Measurements from ENCODE around the gene TMEM151A. TPM values are rescaled to one million over a fixed set of nuclear protein-coding genes. Genes with fewer than 3 reads are reported as not detected.

The TMEM151A gene
- total RNA-seq, 2 experiments from 2014 or later, result not detected

DNA sequence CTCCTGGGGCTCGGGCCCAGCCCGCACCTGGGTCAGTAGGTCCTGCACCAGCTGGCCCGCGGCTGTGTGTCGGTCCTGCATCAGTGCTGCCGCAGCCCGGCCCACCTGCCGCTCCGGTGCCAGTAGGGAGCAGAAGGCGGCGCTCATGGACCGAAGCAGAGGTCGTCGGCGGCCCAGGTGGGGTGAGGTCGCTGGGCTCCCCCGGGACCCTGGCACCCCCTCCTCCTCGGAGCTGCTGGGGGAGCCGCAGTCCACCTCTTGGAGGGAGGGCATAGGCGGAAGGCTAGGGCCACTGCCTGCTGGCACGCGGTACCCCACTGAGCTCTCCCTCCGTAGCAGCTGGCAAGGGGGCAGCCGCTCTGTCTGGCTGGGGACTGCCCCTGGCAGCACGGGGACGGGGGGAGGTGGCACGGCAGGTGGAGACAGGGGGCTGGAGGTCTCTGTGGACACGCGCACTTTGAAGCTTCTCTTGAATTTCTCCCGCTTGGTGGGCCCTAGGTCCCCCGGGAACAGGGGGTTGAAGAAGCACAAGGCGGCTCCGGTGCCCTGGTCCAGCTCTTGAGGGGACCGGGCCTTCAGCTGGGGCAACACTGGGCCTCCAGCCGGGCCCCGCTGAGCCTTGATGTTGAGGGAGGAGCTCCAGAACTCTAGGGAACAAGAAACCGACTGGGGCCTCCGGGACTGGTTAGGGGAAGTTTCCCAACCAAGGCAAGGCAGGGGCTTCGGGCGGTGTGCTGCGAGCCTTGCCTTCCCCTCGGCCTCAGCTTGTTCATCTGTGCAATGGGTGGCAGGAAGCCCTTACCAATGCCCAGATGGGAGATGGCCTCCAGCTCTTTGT, 43.1 kb downstream of the TMEM151A start:
- no peak overlapping the region for H3K4me3 Mint-ChIP-seq
- CTCF ChIA-PET, result interaction anchor here (0.7 to 8.7 kb wide), 7 partner anchors 9 to 54 kb away, joined by 3 to 174 read pairs (median 4); partner anchors contain the start of genes B4GAT1 and BRMS1
- H3K36me3 Mint-ChIP-seq, result peaks cover 17% of the 10 kb centered on the region
- H3K9me3 Mint-ChIP-seq (ENCODE audit: low read depth), result no peaks in the 10 kb centered on the region
- DNase-seq, result peak; percentile 40
- peaks cover 36% of the 10 kb centered on the region for H3K4me1 Mint-ChIP-seq
- no peaks in the 10 kb centered on the region for H3K27me3 Mint-ChIP-seq
- no peak for ATAC-seq
- H3K27ac Mint-ChIP-seq, result no peak overlapping the region

- CTCF ChIA-PET, result interaction anchor here (0.6 to 8.7 kb wide), 9 partner anchors 8 to 131 kb away, joined by 3 to 174 read pairs (median 5); partner anchors contain the start of genes BRMS1, CD248, PELI3 and TMEM151A
- Mint-ChIP-seq H3K4me3 (no peak overlapping the region), H3K27me3 (no peaks in the 10 kb centered on the region), H3K9me3 (ENCODE audit: low read depth) (no peaks in the 10 kb centered on the region), H3K36me3 (peaks cover 17% of the 10 kb centered on the region), H3K27ac (no peak overlapping the region), H3K4me1 (peaks cover 36% of the 10 kb centered on the region)
- DNase-seq (peak; percentile 44), ATAC-seq (peak; percentile 5)
Measured at GRCh38 chr11:66335531-66336233, 44.0 kb downstream of the TMEM151A start.

DNA sequence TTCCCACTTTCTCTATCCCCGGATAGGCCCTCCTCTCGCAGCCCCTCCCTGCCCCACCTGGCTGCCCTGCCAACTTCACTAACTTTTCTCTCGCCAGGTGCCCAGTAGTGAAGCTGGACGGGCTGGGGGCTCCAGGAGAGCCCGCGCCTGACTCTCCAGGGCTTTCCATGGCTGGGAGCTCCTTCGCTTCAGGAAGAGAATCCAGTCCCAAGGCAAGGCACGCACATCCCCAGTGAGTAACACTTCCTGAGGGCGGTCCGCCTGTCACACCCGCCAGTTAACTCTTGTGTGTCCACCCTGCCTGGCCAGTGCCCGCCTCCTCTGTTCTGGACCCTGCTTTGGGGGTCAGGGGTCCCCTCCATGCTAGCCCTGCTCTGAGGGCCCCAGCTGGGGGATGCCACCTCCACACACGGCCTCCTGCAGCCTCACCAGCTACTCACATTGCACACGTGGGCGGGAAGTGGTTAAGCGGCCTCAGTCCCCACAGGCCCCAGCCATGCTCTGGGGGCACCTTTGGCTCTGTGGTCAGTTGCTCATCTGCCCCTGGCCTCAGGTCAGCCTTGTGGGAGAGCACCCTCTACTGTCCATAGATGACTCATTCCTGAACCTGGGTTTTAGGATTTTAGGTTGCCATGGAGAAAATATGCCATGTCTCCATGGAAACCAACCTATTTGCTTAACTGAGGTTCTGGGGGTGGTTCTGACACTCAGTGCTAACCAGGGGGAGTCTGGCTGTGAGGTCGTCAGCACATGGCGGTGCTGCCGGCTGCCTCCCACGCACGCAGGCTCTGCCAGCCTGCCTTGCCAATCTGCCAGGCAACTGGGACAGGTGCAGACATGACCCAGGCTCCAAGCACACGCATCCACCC, 44.8 kb downstream of the TMEM151A start, which contains the start of gene RIN1:
RIN1 (minus strand) TSS at position 201 of the 869 bp plus-strand sequence; CDS start at position 169, 32 bp downstream.
- Mint-ChIP-seq H3K4me1 (peaks cover 36% of the 10 kb centered on the region), H3K36me3 (peaks cover 22% of the 10 kb centered on the region), H3K27ac (peak within 1 kb of the TSS; percentile 68), H3K27me3 (no peaks in the 10 kb centered on the region), H3K4me3 (peak within 1 kb of the TSS; percentile 26), H3K9me3 (ENCODE audit: low read depth) (no peaks in the 10 kb centered on the region)
- DNase-seq (peak; percentile 90), ATAC-seq (peak; percentile 80)
- CTCF ChIA-PET, result interaction anchor here (0.8 to 8.7 kb wide), 7 partner anchors 8 to 49 kb away, joined by 3 to 174 read pairs (median 5); partner anchors contain the start of genes BRMS1, CD248, TMEM151A and YIF1A

DNA sequence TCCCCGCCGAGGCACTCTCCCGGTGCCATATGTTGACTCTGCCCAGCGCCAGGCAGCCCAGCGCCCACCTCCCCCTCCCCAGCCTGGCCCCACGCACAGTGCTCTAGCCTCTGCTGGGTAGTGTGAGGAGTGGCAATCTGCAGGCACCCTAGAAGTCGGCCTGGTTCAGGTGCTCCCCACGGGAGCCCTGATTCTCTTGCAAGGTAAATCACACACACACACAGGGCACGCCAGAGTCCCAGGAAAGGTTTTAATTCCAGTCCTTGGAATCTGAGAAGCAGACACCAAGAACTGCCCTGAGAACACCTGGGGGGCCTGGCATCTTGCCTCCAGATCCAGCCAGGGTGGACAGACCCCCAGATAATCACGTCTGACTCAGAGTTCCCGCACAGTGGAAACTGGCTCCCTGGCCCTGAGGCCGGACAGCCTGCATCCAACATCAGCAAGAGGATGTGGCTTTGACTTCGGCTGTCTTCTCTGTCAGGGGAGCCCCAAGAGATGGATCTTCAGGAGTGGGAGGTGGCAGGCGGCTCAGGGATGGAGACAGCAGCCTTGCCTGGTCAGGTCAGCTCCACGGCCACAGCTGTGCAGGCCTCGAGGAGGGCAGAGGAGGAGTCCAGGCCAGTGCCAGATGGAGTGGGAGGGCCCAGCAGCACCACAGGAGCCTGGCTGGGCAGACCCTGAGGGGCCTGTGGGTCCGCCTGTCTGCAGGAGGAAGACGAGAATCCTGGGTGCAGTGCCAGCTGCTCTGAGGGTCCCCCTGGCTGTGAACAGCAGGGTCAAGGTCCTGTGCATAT, 45.6 kb downstream of the TMEM151A start:
- ATAC-seq (no peak), DNase-seq (no peak)
- Mint-ChIP-seq H3K27me3 (no peaks in the 10 kb centered on the region), H3K27ac (peak overlapping the region; percentile 68), H3K4me3 (peak overlapping the region; percentile 26), H3K36me3 (peaks cover 26% of the 10 kb centered on the region), H3K4me1 (peaks cover 36% of the 10 kb centered on the region), H3K9me3 (ENCODE audit: low read depth) (no peaks in the 10 kb centered on the region)
- CTCF ChIA-PET, result interaction anchor here (1.0 to 8.7 kb wide), 6 partner anchors 7 to 48 kb away, joined by 3 to 174 read pairs (median 12); partner anchors contain the start of genes BRMS1 and YIF1A

GRCh38 chr11:66338276-66339161, 46.8 kb downstream of the TMEM151A start:
- Mint-ChIP-seq H3K9me3 (ENCODE audit: low read depth) (no peaks in the 10 kb centered on the region), H3K36me3 (peaks cover 26% of the 10 kb centered on the region), H3K4me1 (peaks cover 45% of the 10 kb centered on the region), H3K27me3 (no peaks in the 10 kb centered on the region), H3K27ac (no peak overlapping the region), H3K4me3 (no peak overlapping the region)
- DNase-seq, result no peak
- CTCF ChIA-PET, result interaction anchor here (1.3 to 4.2 kb wide), 3 partner anchors 10 to 26 kb away, joined by 5 to 26 read pairs (median 5); no protein-coding TSS in a partner anchor
- ATAC-seq, result no peak

DNA sequence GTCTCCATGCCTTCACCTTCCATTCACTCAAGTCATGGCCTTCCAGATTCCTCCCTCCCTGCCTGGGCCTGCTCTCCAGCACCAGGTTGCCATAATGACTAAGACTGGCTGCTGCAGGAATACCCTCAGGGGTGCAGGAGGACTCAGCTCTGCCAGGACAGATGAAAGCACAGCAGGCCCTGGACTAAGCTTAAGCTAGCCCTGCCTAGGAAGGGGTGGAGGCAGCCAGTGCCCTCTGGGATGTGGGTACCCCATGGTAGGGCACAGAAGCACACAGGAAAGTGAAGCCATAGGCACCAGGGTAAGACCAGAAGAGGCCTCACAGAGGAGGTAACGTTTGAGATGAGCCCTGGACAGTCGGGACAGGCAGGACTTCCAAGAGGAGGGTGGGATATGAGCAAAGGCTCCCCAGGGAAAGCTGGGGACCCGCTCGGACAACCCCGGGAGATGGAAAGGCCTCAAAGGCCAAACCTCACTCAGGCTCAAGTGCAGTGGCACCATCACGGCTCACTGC, 47.5 kb downstream of the TMEM151A start:
- no peaks in the 10 kb centered on the region for H3K9me3 Mint-ChIP-seq (ENCODE audit: low read depth)
- CTCF ChIA-PET, result interaction anchor here (1.4 to 4.2 kb wide), 2 partner anchors 10 to 27 kb away, joined by 5 to 26 read pairs; no protein-coding TSS in a partner anchor
- no peak overlapping the region for H3K4me3 Mint-ChIP-seq
- H3K4me1 Mint-ChIP-seq, result peaks cover 52% of the 10 kb centered on the region
- peaks cover 26% of the 10 kb centered on the region for H3K36me3 Mint-ChIP-seq
- H3K27me3 Mint-ChIP-seq, result no peaks in the 10 kb centered on the region
- DNase-seq (no peak), ATAC-seq (no peak)
- H3K27ac Mint-ChIP-seq, result no peak overlapping the region

GRCh38 chr11:66339686-66340483, 48.2 kb downstream of the TMEM151A start:
- CTCF ChIA-PET, result interaction anchor here (1.4 to 4.2 kb wide), 2 partner anchors 11 to 28 kb away, joined by 5 to 26 read pairs; no protein-coding TSS in a partner anchor
- Mint-ChIP-seq H3K27ac (no peak overlapping the region), H3K9me3 (ENCODE audit: low read depth) (no peaks in the 10 kb centered on the region), H3K4me3 (no peak overlapping the region), H3K27me3 (no peaks in the 10 kb centered on the region), H3K4me1 (peaks cover 57% of the 10 kb centered on the region), H3K36me3 (peaks cover 26% of the 10 kb centered on the region)
- no peak for DNase-seq
- no peak for ATAC-seq

- no peak for DNase-seq
- Mint-ChIP-seq H3K27ac (no peak overlapping the region), H3K9me3 (ENCODE audit: low read depth) (no peaks in the 10 kb centered on the region), H3K27me3 (no peaks in the 10 kb centered on the region), H3K36me3 (peaks cover 26% of the 10 kb centered on the region), H3K4me1 (peaks cover 61% of the 10 kb centered on the region), H3K4me3 (no peak overlapping the region)
- CTCF ChIA-PET, result interaction anchor here (4.2 kb wide), 1 partner anchor 29 kb away, joined by 26 read pairs; no protein-coding TSS in a partner anchor
- ATAC-seq, result no peak
Measured at GRCh38 chr11:66340596-66341501, 49.2 kb downstream of the TMEM151A start.

DNA sequence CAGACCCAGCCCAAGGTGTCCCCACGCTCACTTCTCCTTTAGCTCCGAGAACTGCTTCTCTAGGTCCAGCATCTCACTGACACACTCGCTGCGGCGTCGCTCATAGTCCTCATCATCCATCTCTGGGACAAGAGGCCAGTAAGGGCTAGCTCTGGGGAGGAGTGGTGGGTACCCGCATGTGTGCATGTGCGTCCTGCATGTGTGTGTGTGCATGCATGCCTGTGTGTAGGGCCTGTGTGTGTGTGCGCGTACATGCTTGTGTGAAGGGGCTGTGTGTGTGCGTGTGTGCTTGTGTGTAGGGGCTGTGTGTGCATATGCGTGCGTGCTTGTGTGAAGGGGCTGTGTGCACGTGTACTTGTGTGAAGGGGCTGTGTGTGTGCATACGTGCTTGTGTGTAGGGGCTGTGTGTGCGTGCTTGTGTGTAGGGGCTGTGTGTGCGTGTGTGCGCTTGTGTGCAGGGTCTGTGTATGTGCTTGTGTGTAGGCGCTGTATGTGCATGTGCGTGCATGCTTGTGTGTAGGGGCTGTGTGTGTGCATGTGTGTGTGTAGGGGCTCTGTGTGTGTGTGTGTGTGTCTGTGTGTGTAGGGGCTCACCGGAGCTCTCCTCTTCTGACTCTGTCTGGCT, 49.9 kb downstream of the TMEM151A start:
- no peaks in the 10 kb centered on the region for H3K9me3 Mint-ChIP-seq (ENCODE audit: low read depth)
- peaks cover 60% of the 10 kb centered on the region for H3K4me1 Mint-ChIP-seq
- DNase-seq (no peak), ATAC-seq (no peak)
- H3K27me3 Mint-ChIP-seq, result no peaks in the 10 kb centered on the region
- no peak overlapping the region for H3K27ac Mint-ChIP-seq
- CTCF ChIA-PET, result interaction anchor here (4.2 to 6.9 kb wide), 2 partner anchors 29 kb away, joined by 26 to 72 read pairs; no protein-coding TSS in a partner anchor
- no peak overlapping the region for H3K4me3 Mint-ChIP-seq
- H3K36me3 Mint-ChIP-seq, result peaks cover 25% of the 10 kb centered on the region

Data from activated CD8-positive, alpha-beta memory T cell treated with anti-CD3 and anti-CD28 coated beads, Interleukin-2, amount 10 ng/mL, durations not matched to agents 7 days and 5 days (primary cell).